ENCODE results near the gene TRIM10.
A peak's percentile ranks its signal among the peaks of the same experiment; 100 is the strongest.

The TRIM10 gene

GRCh38 chr6:30103872-30104179 is 57.2 kb downstream of the TRIM10 start:
- no peaks in the 10 kb centered on the region for H3K9me3 ChIP-seq (ENCODE audit: control insufficient read depth, low read length)
- no peak overlapping the region for H3K27ac ChIP-seq
- no peak for TF ChIP-seq CTCF (IDR thresholded peaks at IDR 0.05)
- H2AFZ ChIP-seq: peak overlapping the region; percentile 75
- no peaks in the 10 kb centered on the region for H3K27me3 ChIP-seq (ENCODE audit: control insufficient read depth, insufficient read depth, low read length)
- peak overlapping the region; percentile 51 for H3K4me3 ChIP-seq (ENCODE audit: low read depth, low read length)
- no peak overlapping the region for H3K9ac ChIP-seq
- peak overlapping the region; percentile 87 for H3K4me2 ChIP-seq (ENCODE audit: low read length)
- H3K4me1 ChIP-seq: peaks cover 8% of the 10 kb centered on the region
- no peaks in the 10 kb centered on the region for H3K79me2 ChIP-seq
- no peaks in the 10 kb centered on the region for H3K36me3 ChIP-seq (ENCODE audit: control insufficient read depth, insufficient read depth, low read length)

- peak overlapping the region; percentile 51 for H3K4me3 ChIP-seq (ENCODE audit: low read depth, low read length)
- H3K4me2 ChIP-seq (ENCODE audit: low read length): peak overlapping the region; percentile 87
- peak; percentile 89 for TF ChIP-seq CTCF (IDR thresholded peaks at IDR 0.05)
- no peak overlapping the region for H3K9ac ChIP-seq
- H3K27me3 ChIP-seq (ENCODE audit: control insufficient read depth, insufficient read depth, low read length): no peaks in the 10 kb centered on the region
- peak overlapping the region; percentile 75 for H2AFZ ChIP-seq
- H3K27ac ChIP-seq: no peak overlapping the region
- H3K4me1 ChIP-seq: peaks cover 8% of the 10 kb centered on the region
- no peaks in the 10 kb centered on the region for H3K36me3 ChIP-seq (ENCODE audit: control insufficient read depth, insufficient read depth, low read length)
- no peaks in the 10 kb centered on the region for H3K79me2 ChIP-seq
- H3K9me3 ChIP-seq (ENCODE audit: control insufficient read depth, low read length): no peaks in the 10 kb centered on the region
Measured at GRCh38 chr6:30102970-30103871, 57.8 kb downstream of the TRIM10 start.

GRCh38 chr6:30102414-30102969 is 58.5 kb downstream of the TRIM10 start:
- no peaks in the 10 kb centered on the region for H3K79me2 ChIP-seq
- no peaks in the 10 kb centered on the region for H3K9me3 ChIP-seq (ENCODE audit: control insufficient read depth, low read length)
- TF ChIP-seq CTCF (IDR thresholded peaks at IDR 0.05): no peak
- peak overlapping the region; percentile 75 for H2AFZ ChIP-seq
- H3K9ac ChIP-seq: no peak overlapping the region
- peak overlapping the region; percentile 3 for H3K27ac ChIP-seq
- peak overlapping the region; percentile 51 for H3K4me3 ChIP-seq (ENCODE audit: low read depth, low read length)
- H3K27me3 ChIP-seq (ENCODE audit: control insufficient read depth, insufficient read depth, low read length): no peaks in the 10 kb centered on the region
- H3K4me2 ChIP-seq (ENCODE audit: low read length): peak overlapping the region; percentile 94
- H3K36me3 ChIP-seq (ENCODE audit: control insufficient read depth, insufficient read depth, low read length): no peaks in the 10 kb centered on the region
- peaks cover 8% of the 10 kb centered on the region for H3K4me1 ChIP-seq

All from parathyroid adenoma (tissue), 2 donors.